GM19238 (cell line): ENCODE results near the gene TRIM41.
A peak's percentile ranks its signal among the peaks of the same experiment; 100 is the strongest.
"Not testable (repeated sequence)": the region's sequence is repeated elsewhere in the genome, so short reads cannot be mapped to it uniquely, and the experiment has no call there.

Experiments used
- DNase-seq: peaks from one replicate; pipeline ENCODE4 v3.0.0; 2011; ENCODE audit warnings: low spot score; ENCODE audit not compliant: insufficient read length

The TRIM41 gene

GRCh38 chr5:181223058-181223728 lies at the start of gene TRIM41:
Gene TRIM41 (plus strand): TSS chr5:181223281. CDS start chr5:181224000, 719 bp downstream.
- peak; percentile 82 for DNase-seq

DNA sequence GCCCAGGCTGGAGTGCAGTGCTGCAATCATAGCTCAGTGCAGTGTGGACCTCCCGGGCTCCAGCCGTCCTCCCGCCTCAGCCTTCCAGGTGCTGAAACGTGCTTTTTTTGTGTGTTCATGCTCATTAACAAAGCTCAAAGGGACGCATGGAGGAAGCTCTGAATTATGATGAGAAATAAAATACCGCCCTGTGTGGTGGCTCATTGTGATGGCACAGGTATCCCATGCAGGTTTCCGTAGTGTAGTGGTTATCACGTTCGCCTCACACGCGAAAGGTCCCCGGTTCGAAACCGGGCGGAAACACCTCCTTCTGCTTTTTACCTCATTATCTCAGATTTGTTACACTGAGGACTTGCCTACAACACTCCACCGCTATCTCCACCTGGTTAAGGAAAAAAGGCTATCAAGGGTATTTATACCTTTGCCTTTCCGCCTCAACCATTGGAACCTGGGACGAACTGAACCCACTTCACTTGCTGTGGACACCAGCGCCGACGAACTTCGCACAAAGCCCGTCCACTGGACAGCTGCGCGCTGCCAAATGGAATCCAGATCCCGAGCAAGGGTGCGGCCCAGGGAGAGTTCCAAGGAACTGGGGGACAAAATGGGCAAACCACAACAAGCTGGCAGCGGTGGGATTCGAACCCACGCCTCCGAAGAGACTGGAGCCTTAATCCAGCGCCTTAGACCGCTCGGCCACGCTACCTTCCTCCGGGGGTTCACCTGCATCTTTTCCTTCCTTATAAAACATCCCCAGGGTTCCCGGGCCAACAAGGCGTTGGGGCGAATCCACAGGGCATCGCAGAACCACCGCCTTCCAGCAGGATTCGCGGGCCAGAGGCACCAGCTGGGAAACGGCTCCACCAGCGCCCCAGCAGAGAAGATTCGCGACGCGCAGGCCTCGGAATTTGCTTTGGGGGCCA lies 49.4 kb upstream of the TRIM41 start:
- DNase-seq = peak; percentile 13

GRCh38 chr5:181176254-181176952 lies 46.7 kb upstream of the TRIM41 start:
- no peak for DNase-seq

- not testable (repeated sequence) for DNase-seq
Measured at GRCh38 chr5:181177559-181177958, 45.5 kb upstream of the TRIM41 start.

DNA sequence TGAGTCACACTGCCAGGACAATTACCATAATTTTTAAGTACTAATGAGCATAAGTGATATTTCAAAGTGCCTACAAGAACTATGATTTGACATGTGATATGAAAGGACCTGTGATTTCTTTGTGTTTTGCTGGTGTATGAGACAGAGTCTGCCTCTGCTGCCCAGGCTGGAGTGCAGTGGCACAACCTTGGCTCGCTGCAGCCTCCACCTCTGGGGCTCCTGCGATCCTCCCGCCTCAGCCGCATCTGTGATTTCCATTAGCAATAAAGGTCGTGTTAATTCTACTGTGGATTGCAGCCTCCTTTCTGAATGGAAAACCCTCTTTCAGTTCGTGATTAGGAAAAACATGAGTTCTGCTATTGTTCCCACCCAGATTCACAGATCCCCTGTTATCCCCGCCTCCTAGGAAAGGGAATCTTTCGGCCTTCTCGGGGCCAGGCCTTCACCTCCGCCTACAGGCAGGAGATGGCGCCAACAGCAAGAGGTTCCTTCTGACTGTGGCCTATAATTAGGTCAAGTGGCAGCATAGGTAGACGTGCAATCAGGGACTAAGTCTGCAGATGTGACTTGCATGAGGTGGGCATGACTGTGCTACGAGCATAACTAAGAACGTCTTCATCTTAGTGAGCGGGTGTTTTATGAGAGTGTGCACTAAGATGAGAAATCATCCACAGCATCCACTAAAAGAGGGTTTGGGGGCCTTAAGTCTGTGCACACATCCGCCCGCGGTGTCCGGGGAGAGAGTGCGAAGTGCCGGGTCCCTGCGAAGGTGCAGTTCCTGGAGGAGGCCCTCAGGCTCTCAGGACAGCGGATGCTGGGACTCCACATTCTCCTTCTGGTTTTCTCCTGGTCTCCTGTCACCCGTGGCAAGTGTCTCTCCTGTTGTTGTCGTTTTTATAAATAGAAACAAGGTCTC lies 41.2 kb upstream of the TRIM41 start:
- DNase-seq = no peak

DNA sequence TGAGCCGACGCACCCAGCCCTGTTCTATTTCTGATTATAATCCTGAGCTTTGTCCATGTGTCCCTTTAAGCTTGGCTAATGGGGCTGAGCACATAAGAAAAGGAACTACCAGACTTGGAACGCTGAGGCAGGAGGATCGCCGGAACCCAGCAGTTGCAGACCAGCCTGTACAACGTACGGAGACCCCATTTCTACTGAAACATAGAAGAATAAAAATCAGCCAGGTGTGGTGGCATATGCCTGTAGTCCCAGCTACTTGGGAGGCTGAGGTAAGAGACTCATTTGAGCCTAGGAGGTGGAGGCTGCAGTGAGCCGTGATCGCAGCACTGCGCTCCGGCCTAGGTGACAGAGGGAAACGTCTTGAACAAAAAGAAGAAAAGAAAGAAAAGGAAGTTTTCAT lies 40.4 kb upstream of the TRIM41 start:
- no peak for DNase-seq

GRCh38 chr5:181184845-181185216 lies 38.2 kb upstream of the TRIM41 start:
- DNase-seq = no peak

DNA sequence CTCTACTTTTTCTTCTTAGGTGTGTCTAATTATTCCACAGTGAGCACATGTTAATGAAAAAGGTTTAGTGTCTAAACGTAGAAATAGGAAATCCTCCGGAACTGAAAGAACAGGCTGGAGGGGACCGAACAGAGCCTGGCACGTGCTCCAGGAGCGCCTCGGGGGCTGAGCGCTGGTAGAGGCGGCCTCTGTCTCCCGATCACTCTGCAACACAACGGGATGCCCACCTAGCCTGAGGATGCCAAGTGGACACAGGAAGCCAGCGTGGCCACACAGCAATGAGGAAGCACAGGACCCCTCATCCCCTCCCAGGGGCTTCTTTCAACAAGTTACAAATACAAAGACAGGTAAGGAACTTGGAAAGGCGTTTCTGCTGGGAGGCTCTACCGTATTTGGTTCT lies 37.5 kb upstream of the TRIM41 start:
- DNase-seq = no peak

DNA sequence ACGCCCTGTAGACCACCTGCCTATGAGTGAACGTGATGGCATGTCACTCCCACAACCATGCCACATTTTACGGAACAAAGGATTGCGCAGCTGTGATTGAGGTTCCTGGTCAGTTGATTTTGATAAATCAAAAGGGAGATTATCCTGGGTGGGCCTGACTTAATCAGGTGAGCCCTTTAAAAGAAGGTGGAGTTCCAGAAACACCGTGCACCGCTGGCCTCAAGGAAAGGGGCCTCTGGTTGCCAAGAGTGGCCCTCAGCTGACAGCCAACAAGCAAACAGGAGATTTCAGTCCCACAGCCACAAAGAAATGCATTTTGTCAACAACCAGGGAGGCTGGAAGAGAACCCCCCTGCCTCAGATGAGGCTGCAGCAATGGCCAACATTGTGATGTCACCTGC lies 37.1 kb upstream of the TRIM41 start:
- no peak for DNase-seq

- DNase-seq = no peak
Measured at GRCh38 chr5:181186986-181187499, 36.0 kb upstream of the TRIM41 start.

- DNase-seq = no peak
Measured at GRCh38 chr5:181187500-181188213, 35.4 kb upstream of the TRIM41 start.

- DNase-seq = no peak
Measured at GRCh38 chr5:181188700-181189362, 34.2 kb upstream of the TRIM41 start.

GRCh38 chr5:181189363-181189961 lies 33.6 kb upstream of the TRIM41 start:
- DNase-seq = no peak

GRCh38 chr5:181189962-181190710 lies 32.9 kb upstream of the TRIM41 start:
- no peak for DNase-seq

- DNase-seq = peak; percentile 14
Measured at GRCh38 chr5:181190711-181191525, 32.2 kb upstream of the TRIM41 start.

DNA sequence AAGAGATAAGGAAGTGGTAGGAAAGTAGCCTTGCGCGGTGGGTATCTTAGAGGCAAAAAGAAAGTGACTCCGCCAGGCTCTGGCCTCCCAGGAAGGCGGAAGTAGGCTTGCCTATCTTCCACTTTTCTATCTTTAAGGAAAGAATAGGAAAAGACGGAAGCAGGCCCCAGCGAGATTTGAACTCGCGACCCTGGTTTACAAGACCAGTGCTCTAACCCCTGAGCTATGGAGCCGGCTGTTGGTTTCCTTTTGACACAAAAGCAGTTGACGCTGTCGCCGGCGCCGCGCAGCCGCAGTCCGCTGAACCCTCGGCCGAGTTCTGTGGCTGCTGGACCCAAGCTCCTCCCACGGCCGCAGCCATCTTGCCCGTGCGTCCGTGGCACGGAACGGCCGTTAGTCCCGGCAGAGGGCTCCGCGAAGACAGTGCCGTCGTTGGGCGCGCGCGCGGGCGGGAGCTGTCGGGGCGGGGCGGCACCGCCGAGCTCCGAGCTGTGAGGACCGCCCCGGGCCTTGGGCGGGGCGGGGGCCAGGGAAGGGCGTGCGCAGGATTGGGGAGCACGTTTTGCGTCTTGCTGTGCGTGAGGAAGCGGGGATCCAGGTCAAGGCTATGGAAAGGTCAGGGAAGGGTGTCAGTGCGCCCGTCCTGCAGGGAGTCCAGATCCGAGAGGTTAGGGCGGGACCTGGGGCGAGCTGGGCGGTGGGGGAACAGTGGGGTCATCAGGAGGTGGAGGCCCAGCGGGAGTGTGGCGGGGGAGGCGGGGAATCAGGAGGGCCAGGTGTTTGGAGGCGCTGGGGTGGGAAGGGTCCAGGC lies 31.4 kb upstream of the TRIM41 start:
- peak; percentile 94 for DNase-seq
